ENCODE results near the gene PXK.

Gene PXK

GRCh38 chr3:58471025-58471887 lies 138.6 kb downstream of the PXK start (continued):
- TF ChIP-seq ZSCAN23 (tag by site-specific recombination; IDR thresholded peaks at IDR 0.05): peak; percentile 81; the same call in 1 of the 2 replicates
- TF ChIP-seq ZNF398 (tag by site-specific recombination; IDR thresholded peaks at IDR 0.05): peak; percentile 80
- no peak for TF ChIP-seq ZNF221 (tag by site-specific recombination; IDR thresholded peaks at IDR 0.05; ENCODE audit: borderline replicate concordance)
- TF ChIP-seq ZNF48 (tag by site-specific recombination; IDR thresholded peaks at IDR 0.05): no peak
- TF ChIP-seq ZBTB17 (tag by site-specific recombination; IDR thresholded peaks at IDR 0.05): peak; percentile 80
- TF ChIP-seq PRDM4 (tag by site-specific recombination; IDR thresholded peaks at IDR 0.05): peak; percentile 93
- TF ChIP-seq ZNF114 (tag by site-specific recombination; IDR thresholded peaks at IDR 0.05): no peak
- TF ChIP-seq KLF9 (tag by site-specific recombination; IDR thresholded peaks at IDR 0.05; ENCODE audit: low read depth): peak; percentile 64
- no peak for TF ChIP-seq ZNF670 (tag by site-specific recombination; IDR thresholded peaks at IDR 0.05; ENCODE audit: low read depth)
- TF ChIP-seq ZSCAN4 (tag by site-specific recombination; IDR thresholded peaks at IDR 0.05): 0 out of 2 replicates have a peak, but pooled peaks have one; percentile 45
- peak; percentile 94 for TF ChIP-seq ZEB2 (tag by site-specific recombination; IDR thresholded peaks at IDR 0.05)
- TF ChIP-seq ZBTB21 (tag by site-specific recombination; IDR thresholded peaks at IDR 0.05): 0 out of 2 replicates have a peak, but pooled peaks have one; percentile 54
- TF ChIP-seq SCRT2 (tag by site-specific recombination; IDR thresholded peaks at IDR 0.05): peak; percentile 72
- TF ChIP-seq ZNF335 (tag by site-specific recombination; conservative IDR thresholded peaks at IDR 0.05): peak; percentile 38; the same call in 1 of the 2 replicates
- no peak for TF ChIP-seq SALL2 (tag by site-specific recombination; IDR thresholded peaks at IDR 0.05; ENCODE audit: borderline replicate concordance)
- TF ChIP-seq ZNF561 (tag by site-specific recombination; IDR thresholded peaks at IDR 0.05; ENCODE audit: borderline replicate concordance): peak; percentile 99
- no peak for TF ChIP-seq ZNF624 (tag by site-specific recombination; IDR thresholded peaks at IDR 0.05)
- no peak for TF ChIP-seq HOXC10 (CRISPR knock-in tag; IDR thresholded peaks at IDR 0.05)
- TF ChIP-seq ZBTB10 (tag by site-specific recombination; IDR thresholded peaks at IDR 0.05): 0 out of 2 replicates have a peak, but pooled peaks have one; percentile 46
- no peak; the same call in 1 of the 2 replicates for TF ChIP-seq ZNF148 (tag by site-specific recombination; IDR thresholded peaks at IDR 0.05; ENCODE audit: borderline replicate concordance)
- peak; percentile 95 for TF ChIP-seq ZBTB44 (tag by site-specific recombination; IDR thresholded peaks at IDR 0.05)
- TF ChIP-seq ZNF433 (tag by site-specific recombination; IDR thresholded peaks at IDR 0.05; ENCODE audit: low read depth): no peak
- peak; percentile 71 for TF ChIP-seq ZNF600 (tag by site-specific recombination; IDR thresholded peaks at IDR 0.05)
- no peak; the same call in 1 of the 2 replicates for TF ChIP-seq SP2 (tag by site-specific recombination; IDR thresholded peaks at IDR 0.05)
- TF ChIP-seq WT1 (tag by site-specific recombination; IDR thresholded peaks at IDR 0.05): peak; percentile 89

Measured in HEK293 (cell line).